COR-L47 (cell line): Measurements from ENCODE around the gene UPP2.

Experiments
- DNase-seq: peaks from one replicate; lab custom pipeline; 2025; lab: John Stamatoyannopoulos, UW

UPP2 gene

GRCh38 chr2:158142165-158142564 lies 40.5 kb downstream of the UPP2 start:
- DNase-seq, result no peak

- no peak for DNase-seq
These were observed 41.1 kb downstream of the UPP2 start for GRCh38 chr2:158142568-158143332.

GRCh38 chr2:158143703-158144360 lies 42.2 kb downstream of the UPP2 start:
- DNase-seq, result no peak

- no peak for DNase-seq
These were observed 43.4 kb downstream of the UPP2 start for GRCh38 chr2:158144914-158145625.

DNA sequence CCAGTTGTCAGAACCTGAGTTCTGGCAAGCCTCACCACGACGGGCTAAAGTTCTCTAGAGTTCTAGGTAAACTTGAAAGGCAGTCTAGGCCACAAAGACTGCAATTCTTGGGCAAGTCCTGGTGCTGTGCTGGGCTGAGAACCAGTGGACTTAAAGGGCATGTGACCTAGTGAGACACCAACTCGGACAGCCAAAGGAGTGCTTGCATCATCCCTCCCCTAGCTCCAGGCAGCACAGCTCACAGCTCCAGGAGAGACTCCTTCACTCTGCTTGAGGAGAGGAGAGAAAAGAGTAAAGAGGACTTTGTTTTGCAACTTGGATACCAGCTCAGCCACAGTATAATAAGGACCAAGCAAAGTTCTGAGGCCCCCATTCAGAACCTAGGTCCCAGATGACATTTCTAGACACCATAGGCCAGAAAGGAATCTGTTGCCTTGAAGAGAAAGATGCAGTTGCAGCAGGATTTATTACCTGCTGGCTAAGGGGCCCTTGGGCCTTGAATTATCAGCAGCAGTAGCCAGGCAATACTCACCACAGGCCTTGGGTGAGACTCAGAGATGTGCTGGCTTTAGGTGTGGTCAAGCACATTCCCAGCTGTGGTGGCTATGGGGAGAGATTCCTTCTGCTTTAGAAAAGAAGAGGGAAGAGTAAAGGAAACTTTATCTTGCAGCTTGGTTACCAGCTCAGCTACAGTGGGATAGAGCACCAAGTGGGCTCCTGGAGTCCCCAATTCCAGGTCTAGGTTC lies 51.8 kb downstream of the UPP2 start:
- DNase-seq, result no peak

- DNase-seq, result no peak
These were observed 52.9 kb downstream of the UPP2 start for GRCh38 chr2:158154596-158154995.

DNA sequence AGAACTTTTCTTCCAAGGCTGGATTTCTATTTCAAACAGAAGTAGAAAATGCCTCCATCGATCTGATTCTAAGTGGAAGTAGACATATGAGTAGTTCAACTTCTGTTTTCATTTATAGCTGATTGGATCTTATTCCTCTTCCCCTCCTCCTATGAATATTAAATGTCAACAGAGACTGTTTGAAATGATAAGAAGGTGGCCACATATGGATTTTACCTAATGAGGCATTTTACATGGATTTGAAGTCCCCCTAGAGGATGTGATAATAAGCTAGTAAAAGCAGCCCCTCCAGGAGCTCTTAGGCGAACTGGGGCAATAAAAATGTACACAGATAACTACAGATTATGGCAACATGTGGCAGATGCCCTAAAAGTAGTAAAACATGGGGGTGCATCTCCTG lies 71.0 kb downstream of the UPP2 start:
- DNase-seq, result no peak

- DNase-seq, result no peak
These were observed 72.8 kb downstream of the UPP2 start for GRCh38 chr2:158174495-158174894.

- DNase-seq, result no peak
These were observed 73.3 kb downstream of the UPP2 start for GRCh38 chr2:158174956-158175355.

DNA sequence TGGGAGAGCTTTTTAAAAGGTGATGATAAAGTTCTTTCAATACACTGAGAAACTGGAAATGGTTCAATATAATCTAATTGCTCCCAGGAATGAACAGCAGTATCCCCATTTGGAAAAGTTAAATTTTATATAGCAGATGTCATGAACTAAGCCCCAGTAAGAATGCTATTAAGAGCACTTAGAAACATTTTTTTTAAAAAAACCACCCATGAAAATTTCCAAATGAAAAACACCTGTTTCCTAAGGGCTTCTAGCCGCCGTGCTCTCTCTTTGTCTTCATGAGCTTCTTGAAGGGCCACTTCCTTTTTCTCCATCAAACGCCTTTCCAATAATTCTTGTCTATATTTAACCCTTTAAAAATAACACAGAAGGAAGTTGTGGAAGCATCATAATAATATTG lies 77.0 kb downstream of the UPP2 start:
- DNase-seq, result no peak

- peak; percentile 18 for DNase-seq
These were observed 78.0 kb downstream of the UPP2 start for GRCh38 chr2:158179660-158180059.

- no peak for DNase-seq
These were observed 79.5 kb downstream of the UPP2 start for GRCh38 chr2:158181171-158181570.

- no peak for DNase-seq
These were observed 81.1 kb downstream of the UPP2 start for GRCh38 chr2:158182676-158183295.

DNA sequence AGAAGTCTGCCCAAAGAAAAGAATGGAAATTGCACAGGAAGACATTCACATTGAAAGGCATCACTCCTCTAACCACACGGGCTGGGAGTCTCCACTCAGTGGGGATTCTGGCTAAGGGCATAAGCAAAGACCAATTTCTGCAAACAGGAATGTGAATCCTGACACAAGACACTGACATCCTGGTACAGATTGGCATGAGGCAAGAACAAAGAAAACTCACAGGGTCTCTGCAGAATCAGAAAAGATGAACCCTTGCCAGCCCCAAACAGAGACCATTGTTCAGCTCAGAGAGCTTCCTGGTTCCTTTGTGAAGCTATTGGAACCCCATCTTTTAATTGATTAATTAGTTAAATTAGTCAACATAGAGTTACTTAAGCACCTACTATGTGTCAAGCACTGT lies 82.3 kb downstream of the UPP2 start:
- DNase-seq, result no peak

DNA sequence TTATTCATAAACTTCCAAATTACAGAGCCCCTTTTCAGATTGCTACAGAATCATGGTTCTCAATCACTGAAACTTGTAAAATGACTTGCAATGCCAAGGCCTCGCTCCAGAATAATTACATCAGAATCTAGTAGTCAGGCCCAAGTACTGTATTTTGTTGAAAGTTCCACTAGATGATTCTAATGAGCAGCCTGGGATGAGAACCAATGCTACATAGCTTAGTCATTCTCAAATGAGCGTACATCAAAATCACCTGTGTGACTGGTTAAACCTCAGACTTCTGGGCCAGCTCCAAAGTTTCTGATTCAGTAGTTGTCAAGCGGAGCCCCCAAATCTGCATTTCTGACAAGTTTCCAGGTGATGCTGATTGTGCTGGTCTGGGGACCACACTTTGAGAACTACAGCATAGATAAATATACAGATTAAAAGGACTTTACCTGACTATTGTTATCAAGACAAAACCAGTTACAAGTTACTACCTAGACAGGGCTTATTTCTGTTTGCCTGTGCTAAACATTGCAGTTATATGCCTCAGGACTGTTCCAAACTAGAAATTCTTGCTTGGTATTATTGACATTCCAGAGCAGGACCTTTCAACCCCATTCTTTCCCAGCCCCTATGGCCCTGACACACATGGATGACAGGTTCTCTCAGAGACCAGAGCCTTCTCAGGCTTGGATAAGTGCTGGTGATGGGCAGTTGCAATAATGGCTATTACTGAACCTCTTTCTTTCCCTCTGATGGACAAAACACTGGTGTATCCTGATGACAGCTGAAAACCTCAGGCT lies 83.1 kb downstream of the UPP2 start:
- no peak for DNase-seq
